NB4 (cell line): ENCODE data around the gene TRAM2.

Source experiments
- CTCF ChIP-seq: IDR thresholded peaks from one replicate; pipeline ENCODE4 v1.5.1; 2012; ENCODE audit warnings: low read depth, low read length
- POLR2A ChIP-seq: IDR thresholded peaks from 2 replicates; pipeline ENCODE4 v1.6.1; 2011; ENCODE audit warnings: mild to moderate bottlenecking; ENCODE audit not compliant: insufficient read length; ENCODE audit errors: extremely low read depth

- TF ChIP-seq CTCF (no peak), POLR2A (no peak)
Observed at GRCh38 chr6:52516269-52516668, 60.6 kb downstream of the TRAM2 start.
